Raji (cell line): ENCODE measurements around the gene SLC7A8.

ENCODE experiments used
- POLR2A ChIP-seq: IDR thresholded peaks from 2 replicates; pipeline ENCODE4 v1.6.1; 2011; ENCODE audit warnings: low read depth, low read length, control low read depth; ENCODE audit not compliant: insufficient read depth

Gene SLC7A8

DNA sequence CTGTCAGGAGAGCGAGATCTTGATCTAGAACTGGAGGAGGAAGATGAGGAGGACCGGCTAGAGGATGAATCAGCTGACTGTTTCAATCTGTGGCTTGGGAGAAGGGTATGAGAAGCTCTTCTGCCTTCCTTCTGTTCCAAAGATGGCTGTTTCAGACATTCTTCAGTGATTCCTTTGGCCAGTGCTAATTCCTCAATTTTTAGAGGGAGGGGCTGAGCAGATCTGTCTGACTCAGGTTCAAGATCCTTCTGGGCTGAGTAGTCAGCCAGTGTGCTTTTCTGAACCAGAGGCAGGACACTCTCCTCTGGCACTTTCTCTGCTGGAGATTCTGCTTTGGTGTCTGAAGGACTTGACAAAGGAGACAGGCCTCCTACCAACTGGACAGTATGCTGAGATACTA is 103.7 kb downstream of the SLC7A8 start:
- no peak for TF ChIP-seq POLR2A

DNA sequence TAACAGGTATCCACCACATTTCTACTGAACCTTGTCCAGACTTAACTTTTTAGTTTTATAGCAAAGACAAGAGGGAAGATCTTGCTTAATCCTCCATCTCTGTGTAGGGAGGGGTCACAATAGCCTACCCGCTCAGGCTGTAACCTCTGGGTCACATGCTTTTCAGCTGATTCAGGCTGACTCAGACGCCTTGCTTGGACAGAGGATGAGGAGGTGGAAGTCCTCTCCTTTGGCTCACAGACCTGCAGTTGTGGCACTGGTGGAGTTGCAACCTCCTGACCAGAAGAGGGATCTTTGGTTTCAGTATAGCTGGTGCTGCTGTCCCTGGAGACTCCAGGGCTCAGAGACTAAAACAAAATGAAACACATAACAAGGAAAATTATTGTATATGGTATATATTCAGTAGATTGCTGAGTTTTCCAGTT is 104.8 kb downstream of the SLC7A8 start:
- no peak for TF ChIP-seq POLR2A

- TF ChIP-seq POLR2A = no peak
Measured at GRCh38 chr14:23077962-23078361, 105.5 kb downstream of the SLC7A8 start.

- no peak for TF ChIP-seq POLR2A
Measured at GRCh38 chr14:23076785-23077408, 106.6 kb downstream of the SLC7A8 start.
